HG02798 (cell line): Measurements from ENCODE around the gene OTOS.

Experiments used
- ATAC-seq: cut with Tn5 transposase; IDR thresholded peaks from one replicate; pipeline ENCODE4 v1.9.1; 2021; ENCODE audit warnings: mild to moderate bottlenecking; ENCODE audit not compliant: unreplicated experiment, poor library complexity

Gene OTOS

GRCh38 chr2:240126731-240127130, 13.7 kb downstream of the OTOS start:
- ATAC-seq = no peak

- ATAC-seq = no peak
These were observed 14.7 kb downstream of the OTOS start for GRCh38 chr2:240125742-240126141.

GRCh38 chr2:240124651-240125030, 15.8 kb downstream of the OTOS start:
- no peak for ATAC-seq

GRCh38 chr2:240123821-240124650, 16.4 kb downstream of the OTOS start:
- ATAC-seq = no peak

- ATAC-seq = no peak
These were observed 18.8 kb downstream of the OTOS start for GRCh38 chr2:240121675-240122074.

GRCh38 chr2:240121190-240121589, 19.3 kb downstream of the OTOS start:
- peak; percentile 61 for ATAC-seq

- no peak for ATAC-seq
These were observed 26.2 kb downstream of the OTOS start for GRCh38 chr2:240114233-240114632.

- no peak for ATAC-seq
These were observed 27.4 kb downstream of the OTOS start for GRCh38 chr2:240112914-240113690.

GRCh38 chr2:240111253-240111652, 29.2 kb downstream of the OTOS start:
- ATAC-seq = no peak

GRCh38 chr2:240109386-240109785, 31.1 kb downstream of the OTOS start:
- ATAC-seq = no peak

- no peak for ATAC-seq
These were observed 33.0 kb downstream of the OTOS start for GRCh38 chr2:240107477-240107796.

GRCh38 chr2:240106765-240107476, 33.5 kb downstream of the OTOS start:
- ATAC-seq = no peak

- ATAC-seq = no peak
These were observed 34.5 kb downstream of the OTOS start for GRCh38 chr2:240105982-240106381.

- no peak for ATAC-seq
These were observed 37.3 kb downstream of the OTOS start for GRCh38 chr2:240103136-240103535.

- no peak for ATAC-seq
These were observed 42.1 kb downstream of the OTOS start for GRCh38 chr2:240098349-240098748.

- no peak for ATAC-seq
These were observed 44.6 kb downstream of the OTOS start for GRCh38 chr2:240095556-240096523.

GRCh38 chr2:240089306-240089705, 51.2 kb downstream of the OTOS start:
- no peak for ATAC-seq
